ENCODE results near the gene COL18A1.

The COL18A1 gene

DNA sequence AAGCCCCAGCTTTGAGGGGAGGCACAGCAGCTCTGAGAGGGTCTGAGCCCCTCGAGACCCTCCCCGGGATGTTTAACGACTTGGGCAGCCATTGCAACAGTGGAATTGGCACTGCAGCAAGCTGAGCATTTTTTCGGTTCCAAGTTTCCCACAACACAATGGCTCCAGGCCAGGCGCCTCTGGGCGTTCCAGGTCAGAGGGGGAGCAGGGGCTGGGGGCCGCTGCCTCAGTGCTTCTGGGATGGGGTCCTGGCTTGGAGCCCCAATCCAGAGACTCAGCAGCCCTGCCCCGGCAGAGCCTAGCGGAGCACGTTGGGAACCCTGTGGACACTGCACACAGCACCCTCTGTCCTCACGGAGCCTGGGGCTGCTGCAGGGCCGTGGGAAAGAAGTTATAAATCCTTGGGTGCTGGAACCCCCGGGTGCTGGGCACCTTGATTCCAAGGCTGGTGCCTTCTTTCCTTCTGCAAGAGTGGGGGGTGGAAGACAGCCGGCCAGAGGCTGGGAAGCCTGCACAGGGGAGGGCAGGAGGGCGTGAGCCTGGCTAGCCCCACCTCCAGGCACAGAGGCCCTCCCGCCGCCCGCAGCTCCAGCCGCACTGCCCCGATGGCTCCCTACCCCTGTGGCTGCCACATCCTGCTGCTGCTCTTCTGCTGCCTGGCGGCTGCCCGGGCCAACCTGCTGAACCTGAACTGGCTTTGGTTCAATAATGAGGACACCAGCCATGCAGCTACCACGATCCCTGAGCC, 50.1 kb downstream of the COL18A1 start:
- DNase-seq (ENCODE audit: low read depth, low spot score) = no peak

DNA sequence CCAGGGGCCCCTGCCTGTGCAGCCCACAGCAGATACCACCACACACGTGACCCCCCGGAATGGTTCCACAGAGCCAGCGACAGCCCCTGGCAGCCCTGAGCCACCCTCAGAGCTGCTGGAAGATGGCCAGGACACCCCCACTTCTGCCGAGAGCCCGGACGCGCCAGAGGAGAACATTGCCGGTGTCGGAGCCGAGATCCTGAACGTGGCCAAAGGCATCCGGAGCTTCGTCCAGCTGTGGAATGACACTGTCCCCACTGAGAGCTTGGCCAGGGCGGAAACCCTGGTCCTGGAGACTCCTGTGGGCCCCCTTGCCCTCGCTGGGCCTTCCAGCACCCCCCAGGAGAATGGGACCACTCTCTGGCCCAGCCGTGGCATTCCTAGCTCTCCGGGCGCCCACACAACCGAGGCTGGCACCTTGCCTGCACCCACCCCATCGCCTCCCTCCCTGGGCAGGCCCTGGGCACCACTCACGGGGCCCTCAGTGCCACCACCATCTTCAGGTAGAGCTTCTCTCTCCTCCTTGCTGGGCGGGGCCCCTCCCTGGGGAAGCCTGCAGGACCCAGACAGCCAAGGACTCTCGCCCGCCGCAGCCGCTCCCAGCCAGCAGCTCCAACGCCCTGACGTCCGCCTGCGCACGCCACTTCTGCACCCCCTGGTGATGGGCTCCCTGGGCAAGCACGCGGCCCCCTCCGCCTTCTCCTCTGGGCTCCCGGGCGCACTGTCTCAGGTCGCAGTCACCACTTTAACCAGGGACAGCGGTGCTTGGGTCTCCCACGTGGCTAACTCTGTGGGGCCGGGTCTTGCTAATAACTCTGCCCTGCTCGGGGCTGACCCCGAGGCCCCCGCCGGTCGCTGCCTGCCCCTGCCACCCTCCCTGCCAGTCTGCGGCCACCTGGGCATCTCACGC, 51.0 kb downstream of the COL18A1 start:
- no peak for DNase-seq (ENCODE audit: low read depth, low spot score)

DNA sequence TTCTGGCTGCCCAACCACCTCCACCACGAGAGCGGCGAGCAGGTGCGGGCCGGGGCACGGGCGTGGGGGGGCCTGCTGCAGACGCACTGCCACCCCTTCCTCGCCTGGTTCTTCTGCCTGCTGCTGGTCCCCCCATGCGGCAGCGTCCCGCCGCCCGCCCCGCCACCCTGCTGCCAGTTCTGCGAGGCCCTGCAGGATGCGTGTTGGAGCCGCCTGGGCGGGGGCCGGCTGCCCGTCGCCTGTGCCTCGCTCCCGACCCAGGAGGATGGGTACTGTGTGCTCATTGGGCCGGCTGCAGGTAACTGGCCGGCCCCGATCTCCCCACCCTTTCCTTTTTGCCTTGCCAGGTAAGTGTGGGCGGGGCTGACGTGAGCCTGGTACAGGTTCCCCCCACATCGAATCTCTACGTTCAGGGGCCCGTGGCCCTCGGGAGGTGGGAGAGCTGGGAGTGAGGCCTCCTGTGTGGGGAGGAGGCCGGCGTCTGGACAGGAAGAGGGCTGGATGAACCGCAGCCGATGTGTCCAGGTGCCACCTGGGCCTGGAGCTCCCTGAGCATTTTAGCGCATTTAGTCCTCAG, 51.7 kb downstream of the COL18A1 start:
- no peak for DNase-seq (ENCODE audit: low read depth, low spot score)

GRCh38 chr21:45457161-45457831, 52.3 kb downstream of the COL18A1 start:
- no peak for DNase-seq (ENCODE audit: low read depth, low spot score)

GRCh38 chr21:45457832-45458172, 52.8 kb downstream of the COL18A1 start:
- DNase-seq (ENCODE audit: low read depth, low spot score) = no peak

DNA sequence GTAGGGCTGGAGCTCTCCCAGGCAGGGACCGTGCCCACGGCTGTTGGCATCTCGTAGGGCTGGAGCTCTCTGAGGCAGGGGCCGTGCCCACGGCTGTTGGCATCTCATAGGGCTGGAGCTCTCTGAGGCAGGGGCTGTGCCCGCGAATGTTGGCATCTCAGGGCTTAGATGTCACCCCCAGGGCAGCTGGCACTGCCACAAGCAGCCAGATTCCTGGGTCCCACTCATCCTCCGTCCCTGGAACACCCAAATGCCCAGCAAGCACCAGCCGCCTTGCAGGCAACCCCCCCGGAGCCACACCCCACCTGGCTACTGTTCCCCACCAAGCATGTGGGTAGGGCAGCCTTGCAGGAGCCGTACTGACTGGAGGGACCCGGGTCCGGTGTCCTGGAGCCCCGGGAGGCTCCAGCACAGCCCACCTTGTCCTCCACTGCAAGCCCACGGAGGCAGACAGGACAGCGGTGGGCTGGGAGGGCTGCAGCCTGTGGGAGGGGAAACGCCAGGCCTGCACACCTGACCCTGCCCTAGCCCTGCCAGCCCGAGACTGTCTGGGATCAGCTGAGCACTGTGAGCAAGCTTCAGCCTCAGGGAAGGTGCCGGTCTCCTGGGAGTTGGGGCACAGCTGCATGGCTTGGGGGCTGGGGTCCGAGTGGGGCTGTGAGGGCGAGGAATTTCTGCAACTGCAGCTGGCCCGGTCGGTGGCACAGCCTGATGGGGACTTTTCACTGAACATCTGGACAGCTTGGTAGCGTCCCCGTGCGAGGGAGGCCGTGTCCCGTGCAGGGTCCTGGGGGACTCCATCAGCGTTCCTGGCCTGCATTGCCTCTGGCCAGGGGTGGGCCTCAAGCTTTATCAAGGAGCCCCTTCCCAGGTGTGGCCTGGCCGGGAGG, 53.6 kb downstream of the COL18A1 start:
- DNase-seq (ENCODE audit: low read depth, low spot score) = no peak

- no peak for DNase-seq (ENCODE audit: low read depth, low spot score)
These were observed 54.4 kb downstream of the COL18A1 start for GRCh38 chr21:45459171-45460010.

DNA sequence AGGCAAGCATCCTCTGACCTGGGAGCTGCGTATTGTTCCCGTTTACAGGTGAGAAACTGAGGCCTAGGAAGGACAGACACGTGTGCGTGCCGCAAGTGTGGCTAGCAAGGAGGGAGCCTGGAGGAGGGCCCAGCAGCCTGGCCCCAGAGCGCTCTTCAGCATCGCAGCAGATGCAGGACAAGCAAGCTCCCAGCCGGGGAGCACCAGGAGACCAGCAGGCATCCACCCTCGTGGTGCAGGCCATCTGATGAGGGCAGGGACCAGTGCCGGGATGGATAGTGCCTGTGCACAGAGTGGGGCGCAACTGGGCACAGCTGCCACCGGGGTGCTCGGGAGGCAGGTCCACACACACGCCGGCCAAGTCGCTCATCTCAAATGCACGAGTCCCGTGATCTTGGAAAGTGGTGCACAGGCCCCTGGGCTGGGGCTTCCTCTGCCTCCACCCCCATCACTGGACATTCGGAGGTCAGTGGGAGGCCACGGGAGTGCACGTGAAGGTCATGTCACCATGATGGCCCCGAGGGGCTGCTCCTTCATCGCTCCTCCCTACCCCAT, 55.1 kb downstream of the COL18A1 start:
- no peak for DNase-seq (ENCODE audit: low read depth, low spot score)

DNA sequence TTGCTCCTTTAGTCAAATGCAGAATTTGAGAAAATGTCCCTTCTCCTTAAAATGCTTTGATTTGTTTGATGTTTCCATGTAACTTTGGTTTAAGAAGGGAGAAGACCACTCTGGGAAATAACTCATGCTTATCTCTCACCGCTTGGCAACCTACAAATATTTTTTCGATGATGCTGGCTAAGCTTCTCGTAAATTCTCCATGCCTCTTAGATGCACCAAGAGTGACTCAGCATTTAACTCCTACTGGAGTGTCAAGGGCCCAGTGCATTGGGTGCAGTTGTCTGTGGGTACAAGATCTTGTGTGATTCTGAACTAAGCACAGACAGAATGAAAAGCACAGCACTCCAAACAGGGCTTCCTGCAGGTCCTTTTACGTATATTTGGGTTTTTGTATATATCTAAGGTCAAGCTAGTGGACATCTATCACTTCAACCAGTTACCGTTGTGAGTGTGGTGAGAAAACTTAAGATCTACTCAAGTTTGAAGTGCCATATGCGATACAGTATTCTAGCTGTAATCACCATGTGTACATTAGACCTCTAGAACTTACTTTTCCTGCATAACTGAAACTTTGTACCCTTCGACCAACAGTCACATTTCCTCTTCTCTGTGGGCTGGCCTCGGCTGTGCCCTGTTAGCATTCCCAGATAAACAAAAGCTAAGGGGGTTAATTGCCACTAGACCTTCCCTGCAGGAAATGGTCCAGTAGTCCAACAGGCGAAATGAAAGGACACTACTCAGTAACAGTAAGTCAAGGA, 55.8 kb downstream of the COL18A1 start:
- no peak for DNase-seq (ENCODE audit: low read depth, low spot score)

DNA sequence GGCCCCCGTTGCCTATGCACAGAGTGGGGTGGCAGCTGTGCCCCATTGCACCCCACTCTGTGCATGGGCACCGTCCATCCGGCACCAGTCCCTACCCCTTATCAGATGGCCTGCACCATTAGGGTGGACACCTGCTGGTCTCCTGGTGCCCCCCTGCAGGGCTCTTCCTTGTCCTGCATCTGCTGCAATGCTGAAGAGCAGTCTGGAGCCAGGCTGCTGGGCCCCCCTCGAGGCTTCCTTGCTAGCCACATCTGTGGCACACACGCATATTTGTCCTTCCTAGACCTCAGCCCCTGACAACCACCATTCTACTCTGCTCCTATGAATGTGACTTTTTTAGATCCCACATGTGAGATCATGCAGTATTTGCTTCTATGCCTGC, 56.4 kb downstream of the COL18A1 start:
- DNase-seq (ENCODE audit: low read depth, low spot score) = no peak

GRCh38 chr21:45461806-45462341, 56.9 kb downstream of the COL18A1 start:
- no peak for DNase-seq (ENCODE audit: low read depth, low spot score)

- DNase-seq (ENCODE audit: low read depth, low spot score) = no peak
These were observed 58.9 kb downstream of the COL18A1 start for GRCh38 chr21:45463871-45464270.

GRCh38 chr21:45464309-45464708, 59.3 kb downstream of the COL18A1 start:
- no peak for DNase-seq (ENCODE audit: low read depth, low spot score)

GRCh38 chr21:45465105-45465504, 60.1 kb downstream of the COL18A1 start:
- DNase-seq (ENCODE audit: low read depth, low spot score) = no peak

GRCh38 chr21:45465611-45466329, 60.8 kb downstream of the COL18A1 start:
- DNase-seq (ENCODE audit: low read depth, low spot score) = no peak

DNA sequence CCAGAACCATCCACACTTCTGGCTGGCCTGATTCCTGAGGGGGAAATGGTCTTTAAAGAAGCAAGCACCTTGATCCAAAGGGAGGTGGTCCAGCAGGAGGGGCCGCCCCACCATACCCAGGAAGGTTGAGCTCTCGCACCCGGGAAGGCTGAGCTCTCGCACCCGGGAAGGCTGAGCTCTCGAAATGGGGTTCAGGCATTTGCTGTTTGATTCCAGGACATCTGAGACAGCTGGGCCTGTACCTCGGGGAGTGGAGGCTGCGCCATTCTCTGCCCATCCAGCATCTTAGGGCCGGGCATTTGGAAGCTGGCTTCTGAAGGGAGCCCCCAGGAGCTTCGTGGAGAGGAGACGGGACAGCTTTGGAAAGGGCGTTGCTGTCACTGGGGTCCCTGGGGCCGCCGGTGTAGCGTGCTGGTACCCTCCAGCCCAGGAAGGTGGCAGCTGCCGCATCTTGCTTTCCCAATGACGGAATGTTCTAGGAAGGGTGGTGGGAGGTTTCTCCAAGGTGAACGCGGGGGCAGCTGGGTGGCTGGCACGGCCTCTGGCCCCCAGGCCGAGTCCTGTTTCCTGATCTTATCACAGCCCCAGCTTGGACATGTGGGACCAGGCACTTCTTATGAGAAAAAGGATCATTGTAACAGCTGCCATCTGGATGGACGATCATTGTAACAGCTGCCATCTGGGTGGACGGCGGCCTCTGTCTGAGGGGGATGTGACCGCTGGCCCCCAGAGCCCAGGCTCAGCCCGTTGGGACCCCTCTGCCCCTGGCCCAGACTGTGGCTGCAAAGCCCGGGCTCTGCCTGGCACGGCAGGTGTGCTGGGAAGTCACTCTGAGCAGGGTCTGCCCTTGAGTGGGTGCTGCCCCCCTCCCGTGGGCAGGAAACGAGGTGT, 61.6 kb downstream of the COL18A1 start:
- DNase-seq (ENCODE audit: low read depth, low spot score) = no peak

GRCh38 chr21:45467221-45467779, 62.3 kb downstream of the COL18A1 start:
- DNase-seq (ENCODE audit: low read depth, low spot score) = no peak

Data from ELF-1 (cell line).